DOHH2 (cell line): ENCODE results near the gene PCP4.

Experiments used
- H3F3A ChIP-seq: fragments of 200-600 bp; sonication (generic), shearing (Covaris generic); 2 replicates; pipeline ENCODE4 v1.6.0; 2016; ENCODE audit warnings: antibody characterized with exemption, mild to moderate bottlenecking; ENCODE audit not compliant: control insufficient read depth, insufficient read depth
- H3K27ac ChIP-seq: fragments of 200-600 bp; sonication (generic); 2 replicates; pipeline ENCODE4 v1.5.1; 2014; ENCODE audit warnings: low read depth, mild to moderate bottlenecking, low read length, moderate library complexity
- H3K27me3 ChIP-seq: fragments of 200-600 bp; sonication (generic); 2 replicates; pipeline ENCODE4 v1.6.1; 2014; ENCODE audit warnings: mild to moderate bottlenecking, low read length, mixed read lengths; ENCODE audit not compliant: control insufficient read depth
- H3K36me3 ChIP-seq: fragments of 200-600 bp; sonication (generic); 2 replicates; pipeline ENCODE4 v1.6.1; 2014; ENCODE audit warnings: mild to moderate bottlenecking, low read length, moderate library complexity, mixed read lengths; ENCODE audit not compliant: control insufficient read depth
- H3K4me1 ChIP-seq: fragments of 200-600 bp; sonication (generic); 2 replicates; pipeline ENCODE4 v1.6.1; 2014; ENCODE audit warnings: mild to moderate bottlenecking, low read length, mixed read lengths; ENCODE audit not compliant: control insufficient read depth
- H3K4me2 ChIP-seq: fragments of 200-600 bp; sonication (generic); 2 replicates; pipeline ENCODE4 v1.6.0; 2014; ENCODE audit warnings: mild to moderate bottlenecking, low read length, moderate library complexity
- H3K4me3 ChIP-seq: fragments of 200-600 bp; sonication (generic); 2 replicates; pipeline ENCODE4 v1.5.1; 2014; ENCODE audit warnings: mild to moderate bottlenecking, low read length, mixed read lengths
- H3K79me2 ChIP-seq: fragments of 200-600 bp; sonication (generic); 2 replicates; pipeline ENCODE4 v1.6.1; 2014; ENCODE audit warnings: mild to moderate bottlenecking, low read length, mixed read lengths; ENCODE audit not compliant: control insufficient read depth
- H3K9me2 ChIP-seq: fragments of 200-600 bp; sonication (generic); replicated peaks from 2 replicates; pipeline ENCODE4 v1.6.1; 2014; ENCODE audit warnings: mild to moderate bottlenecking, low read length, mixed read lengths; ENCODE audit not compliant: control insufficient read depth
- H3K9me3 ChIP-seq: fragments of 200-600 bp; sonication (generic); 2 replicates; pipeline ENCODE4 v1.6.1; 2014; ENCODE audit warnings: antibody characterized with exemption, low read length, mixed read lengths; ENCODE audit not compliant: control insufficient read depth, insufficient read depth
- H4K20me1 ChIP-seq: fragments of 200-600 bp; sonication (generic); 2 replicates; pipeline ENCODE4 v1.6.0; 2014; ENCODE audit warnings: low read depth, mild to moderate bottlenecking, antibody characterized with exemption, low read length, moderate library complexity; ENCODE audit not compliant: control insufficient read depth, insufficient read depth
- EZH2phosphoT487 ChIP-seq: fragments of 200-600 bp; sonication (generic); IDR thresholded peaks from 2 replicates; pipeline ENCODE4 v1.6.1; 2017; ENCODE audit warnings: borderline replicate concordance, mild to moderate bottlenecking, antibody characterized with exemption, low read length, moderate library complexity, mixed read lengths
- TF ChIP-seq, protein P1 (sequence below): fragments of 200-600 bp; sonication (generic); IDR thresholded peaks from one replicate; pipeline ENCODE4 v1.5.1; 2014; ENCODE audit warnings: antibody characterized with exemption, mild to moderate bottlenecking, low read depth, low read length; ENCODE audit not compliant: poor library complexity, severe bottlenecking

PCP4 gene

GRCh38 chr21:39843916-39844315 is 23.3 kb upstream of the PCP4 start:
- Histone ChIP-seq H3K9me2 (no peaks in the 10 kb centered on the region), H3K27me3 (no peaks in the 10 kb centered on the region), H3K79me2 (no peaks in the 10 kb centered on the region), H3K4me2 (no peak overlapping the region), H3K27ac (no peak overlapping the region), H3K4me1 (no peaks in the 10 kb centered on the region), H3K9me3 (no peaks in the 10 kb centered on the region), H3F3A (no peaks in the 10 kb centered on the region), H3K4me3 (no peak overlapping the region), H3K36me3 (no peaks in the 10 kb centered on the region), H4K20me1 (no peaks in the 10 kb centered on the region)
- TF ChIP-seq, protein P1, sequence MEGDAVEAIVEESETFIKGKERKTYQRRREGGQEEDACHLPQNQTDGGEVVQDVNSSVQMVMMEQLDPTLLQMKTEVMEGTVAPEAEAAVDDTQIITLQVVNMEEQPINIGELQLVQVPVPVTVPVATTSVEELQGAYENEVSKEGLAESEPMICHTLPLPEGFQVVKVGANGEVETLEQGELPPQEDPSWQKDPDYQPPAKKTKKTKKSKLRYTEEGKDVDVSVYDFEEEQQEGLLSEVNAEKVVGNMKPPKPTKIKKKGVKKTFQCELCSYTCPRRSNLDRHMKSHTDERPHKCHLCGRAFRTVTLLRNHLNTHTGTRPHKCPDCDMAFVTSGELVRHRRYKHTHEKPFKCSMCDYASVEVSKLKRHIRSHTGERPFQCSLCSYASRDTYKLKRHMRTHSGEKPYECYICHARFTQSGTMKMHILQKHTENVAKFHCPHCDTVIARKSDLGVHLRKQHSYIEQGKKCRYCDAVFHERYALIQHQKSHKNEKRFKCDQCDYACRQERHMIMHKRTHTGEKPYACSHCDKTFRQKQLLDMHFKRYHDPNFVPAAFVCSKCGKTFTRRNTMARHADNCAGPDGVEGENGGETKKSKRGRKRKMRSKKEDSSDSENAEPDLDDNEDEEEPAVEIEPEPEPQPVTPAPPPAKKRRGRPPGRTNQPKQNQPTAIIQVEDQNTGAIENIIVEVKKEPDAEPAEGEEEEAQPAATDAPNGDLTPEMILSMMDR = no peak
- no peak for TF ChIP-seq EZH2phosphoT487

GRCh38 chr21:39845571-39846130 is 21.6 kb upstream of the PCP4 start:
- no peak overlapping the region for H3K27ac ChIP-seq
- H3K79me2 ChIP-seq = no peaks in the 10 kb centered on the region
- TF ChIP-seq EZH2phosphoT487 = no peak
- TF ChIP-seq, protein P1 = no peak

DNA sequence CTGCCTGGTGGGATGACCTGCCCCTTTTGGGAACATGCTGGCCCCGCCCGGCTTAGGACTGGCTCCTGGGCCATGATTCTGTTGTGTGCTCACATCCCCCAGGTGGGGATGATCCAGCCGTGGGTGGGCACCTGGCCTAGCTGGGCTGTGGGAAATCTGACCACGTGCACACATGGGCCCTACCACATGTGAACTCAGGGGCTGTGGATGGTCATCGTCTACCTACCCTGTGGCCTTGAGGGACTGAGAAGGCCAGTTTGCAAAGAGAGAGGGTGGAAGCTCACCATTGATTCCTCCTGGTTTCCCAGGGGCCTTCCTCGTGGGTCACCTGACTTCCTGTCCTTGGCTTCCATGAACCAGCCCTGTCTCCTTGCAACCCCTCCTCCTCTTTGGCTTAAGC is 19.4 kb upstream of the PCP4 start:
- H3F3A ChIP-seq = no peaks in the 10 kb centered on the region
- no peak overlapping the region for H3K4me2 ChIP-seq
- no peaks in the 10 kb centered on the region for H3K9me2 ChIP-seq
- H4K20me1 ChIP-seq = no peaks in the 10 kb centered on the region
- H3K36me3 ChIP-seq = no peaks in the 10 kb centered on the region
- no peaks in the 10 kb centered on the region for H3K9me3 ChIP-seq
- H3K27me3 ChIP-seq = no peaks in the 10 kb centered on the region
- H3K79me2 ChIP-seq = no peaks in the 10 kb centered on the region
- no peak overlapping the region for H3K27ac ChIP-seq
- no peak overlapping the region for H3K4me3 ChIP-seq
- no peaks in the 10 kb centered on the region for H3K4me1 ChIP-seq
- TF ChIP-seq, protein P1 = no peak
- no peak for TF ChIP-seq EZH2phosphoT487

More at GRCh38 chr21:39845571-39846130, 21.6 kb upstream of the PCP4 start:
- Histone ChIP-seq H3K9me3 (no peaks in the 10 kb centered on the region), H3K36me3 (no peaks in the 10 kb centered on the region), H3K4me1 (no peaks in the 10 kb centered on the region), H3K27me3 (no peaks in the 10 kb centered on the region), H3K4me2 (no peak overlapping the region), H4K20me1 (no peaks in the 10 kb centered on the region), H3K4me3 (no peak overlapping the region), H3F3A (no peaks in the 10 kb centered on the region), H3K9me2 (no peaks in the 10 kb centered on the region)
